Right lobe of liver (tissue), 6 donors: ENCODE measurements around the gene SHISA6. TPM values are rescaled to one million over a fixed set of nuclear protein-coding genes. Genes with fewer than 3 reads are reported as not detected.

Experiments
- ATAC-seq, 4 donors: fragments of 200-7000 bp; cut with Tn5 transposase; one replicate each; pipeline ENCODE4 v1.9.1; 2020; ENCODE audit warnings: mild to moderate bottlenecking in 4 of 4, moderate library complexity in 4 of 4
- DNase-seq, 3 donors: peaks; one replicate each; pipeline ENCODE4 v3.0.0-alpha.2; 2020
- H3K27ac ChIP-seq, 3 donors: fragments of 200-600 bp; one replicate each; pipeline ENCODE4 v1.8.0; 2022
- H3K27me3 ChIP-seq, 2 donors: fragments of 200-600 bp; one replicate each; pipeline ENCODE4 v1.8.0; 2022
- H3K36me3 ChIP-seq, 4 donors: fragments of 200-600 bp; sonication (generic) in 1 of 4; one replicate each; pipeline versions ENCODE4 v1.5.1 to v1.8.0; 2017 to 2022; ENCODE audit warnings: control low read depth in 1 of 4
- H3K4me1 ChIP-seq, 4 donors: fragments of 200-600 bp; sonication (generic) in 1 of 4; one replicate each; pipeline versions ENCODE4 v1.5.1 to v1.8.0; 2017 to 2022; ENCODE audit warnings: control low read depth in 1 of 4
- H3K4me3 ChIP-seq, 3 donors: fragments of 200-600 bp; one replicate each; pipeline ENCODE4 v1.8.0; 2022
- H3K9me3 ChIP-seq, 4 donors: fragments of 200-600 bp; sonication (generic) in 1 of 4; one replicate each; pipeline versions ENCODE4 v1.5.1 to v1.8.0; 2017 to 2022; ENCODE audit warnings: control low read depth in 1 of 4
- POLR2A ChIP-seq: fragments of 450-650 bp; IDR thresholded peaks from one replicate; pipeline ENCODE4 v1.6.1; 2017; ENCODE audit warnings: antibody characterized with exemption, mild to moderate bottlenecking
- WGBS: methylation state at CpG from one replicate; pipeline ENCODE4 v1.1.6; 2018; ENCODE audit warnings: low coverage, low lambda C conversion rate; ENCODE audit not compliant: insufficient coverage; ENCODE audit errors: missing lambda C conversion rate; 5-methylcytosine and 5-hydroxymethylcytosine counted together
- intact Hi-C, 2 donors: fragments of 100-400 bp; cut with DNase I; formaldehyde crosslinking; loops; one replicate each; pipeline versions ENCODE4 v1.11.2 to v1.14.1; 2022
- total RNA-seq, 6 experiments: library from RNA; depleted of rRNA in 2 of 6; stranded (reverse); fragments of >200 nt in 2 of 6; fragmentation: NEBNext Ultra II Directional in 3 of 6; extraction: Animal tissue kit (Norgen Biotek cat#: 25700) in 3 of 6; gene quantifications; one replicate each; pipeline versions ENCODE4 v1.1.0 to v1.2.4, GENCODE V29; 2016 to 2023
- TF ChIP-seq, protein P1 (sequence below), 4 donors: fragments of 200-600 bp in 3 of 4; fragments of 450-650 bp in 1 of 4; IDR thresholded peaks; one replicate each; pipeline versions ENCODE4 v1.5.1 to v1.8.0; 2016 to 2022; ENCODE audit warnings: antibody characterized with exemption in 4 of 4, mild to moderate bottlenecking in 2 of 4
- donor health status: DM: no; HTN: yes; CAD: no.
- donor health status: DM: no; HTN: no; CAD: no.
- donor health status: DM: no; HTN: no; CAD: no.
- donor health status: DM: no; HTN: yes; CAD: no.
- donor health status: DM: no; HTN: yes; CAD: no.

The SHISA6 gene
- total RNA-seq, 6 experiments from 2014 or later, result not detected

- intact Hi-C loops, result no loop called here
- Histone ChIP-seq H3K4me3 (no peak overlapping the region), H3K36me3 (no peaks in the 10 kb centered on the region), H3K9me3 (no peaks in the 10 kb centered on the region), H3K4me1 (no peaks in the 10 kb centered on the region), H3K27me3 (no peaks in the 10 kb centered on the region), H3K27ac (no peak overlapping the region)
- DNase-seq (no peak), ATAC-seq (no peak)
- 49% methylated on average over 2 of the region's 2 CpGs for WGBS
- no peak for TF ChIP-seq POLR2A
- TF ChIP-seq, protein P1, sequence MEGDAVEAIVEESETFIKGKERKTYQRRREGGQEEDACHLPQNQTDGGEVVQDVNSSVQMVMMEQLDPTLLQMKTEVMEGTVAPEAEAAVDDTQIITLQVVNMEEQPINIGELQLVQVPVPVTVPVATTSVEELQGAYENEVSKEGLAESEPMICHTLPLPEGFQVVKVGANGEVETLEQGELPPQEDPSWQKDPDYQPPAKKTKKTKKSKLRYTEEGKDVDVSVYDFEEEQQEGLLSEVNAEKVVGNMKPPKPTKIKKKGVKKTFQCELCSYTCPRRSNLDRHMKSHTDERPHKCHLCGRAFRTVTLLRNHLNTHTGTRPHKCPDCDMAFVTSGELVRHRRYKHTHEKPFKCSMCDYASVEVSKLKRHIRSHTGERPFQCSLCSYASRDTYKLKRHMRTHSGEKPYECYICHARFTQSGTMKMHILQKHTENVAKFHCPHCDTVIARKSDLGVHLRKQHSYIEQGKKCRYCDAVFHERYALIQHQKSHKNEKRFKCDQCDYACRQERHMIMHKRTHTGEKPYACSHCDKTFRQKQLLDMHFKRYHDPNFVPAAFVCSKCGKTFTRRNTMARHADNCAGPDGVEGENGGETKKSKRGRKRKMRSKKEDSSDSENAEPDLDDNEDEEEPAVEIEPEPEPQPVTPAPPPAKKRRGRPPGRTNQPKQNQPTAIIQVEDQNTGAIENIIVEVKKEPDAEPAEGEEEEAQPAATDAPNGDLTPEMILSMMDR (IDR thresholded peaks at IDR 0.05), result no peak
These were observed 307.4 kb downstream of the SHISA6 start for GRCh38 chr17:11548398-11548797.

GRCh38 chr17:11550431-11550830 is 309.4 kb downstream of the SHISA6 start:
- no peaks in the 10 kb centered on the region for H3K9me3 ChIP-seq
- H3K4me1 ChIP-seq, result no peaks in the 10 kb centered on the region
- TF ChIP-seq POLR2A, result no peak
- TF ChIP-seq, protein P1 (IDR thresholded peaks at IDR 0.05), result no peak
- 79% methylated on average over 2 of the region's 2 CpGs for WGBS
- H3K4me3 ChIP-seq, result no peak overlapping the region
- ATAC-seq (no peak), DNase-seq (no peak)
- no peaks in the 10 kb centered on the region for H3K27me3 ChIP-seq
- intact Hi-C loops, result no loop called here
- H3K36me3 ChIP-seq, result no peaks in the 10 kb centered on the region
- no peak overlapping the region for H3K27ac ChIP-seq

GRCh38 chr17:11551442-11551841 is 310.4 kb downstream of the SHISA6 start:
- H3K36me3 ChIP-seq, result no peaks in the 10 kb centered on the region
- TF ChIP-seq, protein P1 (IDR thresholded peaks at IDR 0.05), result no peak
- no peak for TF ChIP-seq POLR2A
- ATAC-seq (no peak), DNase-seq (no peak)
- intact Hi-C loops, result no loop called here
- WGBS, result 25% methylated on average over 5 of the region's 6 CpGs
- no peaks in the 10 kb centered on the region for H3K27me3 ChIP-seq
- H3K27ac ChIP-seq, result no peak overlapping the region
- H3K4me3 ChIP-seq, result no peak overlapping the region
- H3K9me3 ChIP-seq, result no peaks in the 10 kb centered on the region
- no peaks in the 10 kb centered on the region for H3K4me1 ChIP-seq

DNA sequence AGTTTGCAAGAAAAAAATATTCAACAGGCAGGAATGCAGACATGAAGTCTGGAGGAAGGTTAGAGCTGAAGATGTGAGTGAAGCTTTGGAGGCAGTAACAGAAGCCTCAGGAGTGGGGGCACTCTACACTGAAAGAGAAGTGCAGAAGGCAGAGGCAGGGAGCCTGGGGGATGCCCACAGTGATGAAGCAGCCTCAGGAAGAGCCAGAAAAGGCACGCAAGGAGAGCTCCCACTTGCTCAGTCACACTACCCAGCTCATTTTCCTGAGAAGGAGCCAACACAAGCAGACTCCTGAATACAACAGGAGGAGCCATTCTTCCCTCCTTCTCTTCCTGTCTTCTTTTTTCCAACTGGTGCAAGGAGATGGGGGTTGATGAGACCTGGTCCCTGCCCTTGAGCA is 312.1 kb downstream of the SHISA6 start:
- Histone ChIP-seq H3K4me3 (no peak overlapping the region), H3K4me1 (no peaks in the 10 kb centered on the region), H3K27me3 (no peaks in the 10 kb centered on the region), H3K27ac (no peak overlapping the region), H3K36me3 (no peaks in the 10 kb centered on the region), H3K9me3 (no peaks in the 10 kb centered on the region)
- no CpG with 5 or more reads among the region's 1 CpG for WGBS
- intact Hi-C loops, result no loop called here
- DNase-seq (no peak), ATAC-seq (no peak)
- TF ChIP-seq, protein P1 (IDR thresholded peaks at IDR 0.05), result no peak
- TF ChIP-seq POLR2A, result no peak

DNA sequence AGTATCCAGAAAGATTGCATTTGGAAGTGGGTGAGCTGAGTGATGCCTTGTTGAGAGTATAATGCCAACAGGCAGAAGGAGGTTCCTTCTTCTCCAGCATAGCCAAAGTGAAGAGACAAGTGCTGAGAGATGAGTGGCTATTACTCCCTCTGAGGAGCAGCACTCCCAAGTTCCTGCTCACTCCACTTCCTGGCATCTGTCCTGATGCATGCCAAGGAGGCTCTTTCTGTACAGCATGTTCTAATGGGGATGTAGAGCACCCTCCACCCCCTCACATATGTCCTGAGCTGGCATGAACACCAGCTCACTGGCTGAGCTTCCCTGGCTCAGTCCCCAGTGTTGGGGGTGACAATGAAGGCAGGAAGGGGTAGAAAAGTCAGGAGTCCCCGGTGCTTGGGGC is 313.0 kb downstream of the SHISA6 start:
- no peaks in the 10 kb centered on the region for H3K4me1 ChIP-seq
- TF ChIP-seq, protein P1 (IDR thresholded peaks at IDR 0.05), result no peak
- no peak for TF ChIP-seq POLR2A
- WGBS, result no CpG with 5 or more reads among the region's 1 CpG
- intact Hi-C loops, result no loop called here
- DNase-seq, result no peak
- no peak overlapping the region for H3K4me3 ChIP-seq
- no peaks in the 10 kb centered on the region for H3K9me3 ChIP-seq
- no peaks in the 10 kb centered on the region for H3K36me3 ChIP-seq
- no peak overlapping the region for H3K27ac ChIP-seq
- no peaks in the 10 kb centered on the region for H3K27me3 ChIP-seq
- ATAC-seq, result no peak
